Mesendoderm (in vitro differentiated cells): ENCODE data around the gene NIPSNAP2. TPM values are rescaled to one million over a fixed set of nuclear protein-coding genes. Genes with fewer than 3 reads are reported as not detected.

Experiments used
- DNase-seq: peaks from one replicate; pipeline ENCODE4 v3.0.0; 2013
- H2AK5ac ChIP-seq: 2 replicates; pipeline ENCODE4 v1.6.1; 2013; ENCODE audit warnings: low read length, inconsistent platforms
- H2BK120ac ChIP-seq: 2 replicates; pipeline ENCODE4 v1.6.1; 2013; ENCODE audit warnings: low read depth, mild to moderate bottlenecking, low read length, moderate library complexity, mixed read lengths
- H2BK15ac ChIP-seq: replicated peaks from 2 replicates; pipeline ENCODE4 v1.6.1; 2013; ENCODE audit warnings: low read depth, mild to moderate bottlenecking, moderate library complexity
- H2BK5ac ChIP-seq: 2 replicates; pipeline ENCODE4 v1.6.1; 2013; ENCODE audit warnings: low read length, inconsistent platforms
- H3K18ac ChIP-seq: 2 replicates; pipeline ENCODE4 v1.6.1; 2013; ENCODE audit warnings: mild to moderate bottlenecking, low read length, mixed read lengths
- H3K23ac ChIP-seq: one replicate; pipeline ENCODE4 v1.6.1; 2013; ENCODE audit warnings: low read length
- H3K27ac ChIP-seq: 2 replicates; pipeline ENCODE4 v1.5.1; 2013; ENCODE audit warnings: low read depth, mild to moderate bottlenecking, inconsistent platforms, low read length, moderate library complexity
- H3K27me3 ChIP-seq: 2 replicates; pipeline ENCODE4 v1.6.1; 2013; ENCODE audit warnings: low read length, control low read depth, mild to moderate bottlenecking, inconsistent platforms; ENCODE audit not compliant: insufficient read depth, poor library complexity
- H3K36me3 ChIP-seq: 2 replicates; pipeline ENCODE4 v1.6.1; 2013; ENCODE audit warnings: low read length, inconsistent platforms; ENCODE audit not compliant: control insufficient read depth, insufficient read depth
- H3K4ac ChIP-seq: one replicate; pipeline ENCODE4 v1.6.1; 2013; ENCODE audit warnings: low read depth, mild to moderate bottlenecking, low read length, moderate library complexity
- H3K4me1 ChIP-seq: 2 replicates; pipeline ENCODE4 v1.6.1; 2013; ENCODE audit warnings: low read depth, low read length, inconsistent platforms; ENCODE audit not compliant: control insufficient read depth
- H3K4me2 ChIP-seq: 2 replicates; pipeline ENCODE4 v1.6.1; 2013; ENCODE audit warnings: low read length
- H3K4me3 ChIP-seq: 2 replicates; pipeline ENCODE4 v1.5.1; 2013; ENCODE audit warnings: mild to moderate bottlenecking, low read length
- H3K56ac ChIP-seq: one replicate; pipeline ENCODE4 v1.6.1; 2013; ENCODE audit warnings: low read length
- H3K79me1 ChIP-seq: 2 replicates; pipeline ENCODE4 v1.6.1; 2013; ENCODE audit warnings: low read length, inconsistent platforms
- H3K79me2 ChIP-seq: 2 replicates; pipeline ENCODE4 v1.6.1; 2013; ENCODE audit warnings: mild to moderate bottlenecking, low read length; ENCODE audit not compliant: control insufficient read depth, insufficient read depth
- H3K9ac ChIP-seq: 2 replicates; pipeline ENCODE4 v1.6.1; 2013; ENCODE audit warnings: low read length, inconsistent platforms
- H4K5ac ChIP-seq: one replicate; pipeline ENCODE4 v1.6.1; 2013; ENCODE audit warnings: low read length
- H4K8ac ChIP-seq: one replicate; pipeline ENCODE4 v1.6.1; 2013; ENCODE audit warnings: low read depth, mild to moderate bottlenecking, control low read depth, low read length, moderate library complexity
- WGBS: extraction: QIAGEN DNeasy Blood & Tissue Kit; methylation state at CpG from one replicate; pipeline ENCODE4 v1.1.7; 2013; ENCODE audit warnings: low lambda C conversion rate, missing lambda C conversion rate; ENCODE audit not compliant: insufficient coverage; ENCODE audit errors: extremely low coverage; 5-methylcytosine and 5-hydroxymethylcytosine counted together
- polyA plus RNA-seq, 2 experiments: library from polyadenylated mRNA; stranded (reverse); fragments of 200-250 nt; gene quantifications; one replicate each; pipeline ENCODE4 v1.2.3, GENCODE V29; 2013

Gene NIPSNAP2
- 35.5 TPM for polyA plus RNA-seq (2013, experiment 1 of 2)
- polyA plus RNA-seq (2013, experiment 2 of 2), result 36.3 TPM

DNA sequence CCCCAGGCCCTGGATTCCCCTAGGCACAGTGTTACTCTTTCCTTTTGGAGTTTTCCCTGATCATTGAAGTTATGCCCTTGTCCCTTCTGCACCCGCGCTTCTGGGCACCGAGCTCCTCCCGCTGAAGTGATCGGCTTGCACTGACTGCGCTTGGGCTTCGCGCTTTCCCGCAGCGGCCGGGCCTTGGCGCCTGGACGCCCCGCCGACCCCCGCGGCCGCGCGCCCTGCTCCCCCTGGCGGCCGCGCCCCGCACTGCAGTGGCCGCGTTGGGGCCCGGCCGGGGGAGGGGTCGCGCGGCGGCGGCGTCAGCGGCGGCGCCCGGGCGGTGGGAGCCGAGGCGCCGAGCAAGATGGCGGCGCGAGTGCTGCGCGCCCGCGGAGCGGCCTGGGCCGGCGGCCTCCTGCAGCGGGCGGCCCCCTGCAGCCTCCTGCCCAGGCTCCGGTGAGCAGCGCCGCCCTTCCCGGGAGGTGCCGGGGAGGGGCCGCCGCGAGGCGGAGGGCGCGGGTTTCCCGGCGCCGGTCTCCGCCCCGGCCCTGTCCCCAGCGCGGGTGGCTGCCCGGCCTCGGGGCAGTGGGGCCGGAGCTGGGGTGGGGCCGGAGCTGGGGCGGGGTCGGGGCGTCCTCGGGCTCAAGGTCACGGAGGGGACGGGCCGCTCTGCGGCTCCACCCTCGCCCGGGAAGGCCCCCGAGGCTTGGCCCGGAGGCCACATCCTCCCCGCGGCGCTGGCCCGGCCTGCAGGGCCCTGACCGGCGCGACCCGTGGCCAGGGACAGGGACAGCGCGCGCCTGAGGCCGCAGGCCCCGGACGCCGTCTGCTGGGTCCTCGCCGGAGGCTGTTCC, at the start of gene NIPSNAP2:
Gene NIPSNAP2, plus strand, starts transcription at position 325 of the 839 bp plus-strand sequence. Its CDS starts 25 bp downstream, at position 350.
- no peaks in the 10 kb centered on the region for H3K27me3 ChIP-seq
- no peaks in the 10 kb centered on the region for H3K4me1 ChIP-seq
- H2AK5ac ChIP-seq, result no peak within 1 kb of the TSS
- H2BK120ac ChIP-seq, result peak within 1 kb of the TSS; percentile 74
- no peak within 1 kb of the TSS for H2BK15ac ChIP-seq
- H2BK5ac ChIP-seq, result peak within 1 kb of the TSS; percentile 45
- no peak within 1 kb of the TSS for H4K8ac ChIP-seq
- H3K79me1 ChIP-seq, result peaks cover 10% of the 10 kb centered on the region
- peak within 1 kb of the TSS; percentile 74 for H3K4me2 ChIP-seq
- H3K4ac ChIP-seq, result peak within 1 kb of the TSS; percentile 87
- peak within 1 kb of the TSS; percentile 83 for H3K27ac ChIP-seq
- no CpG with 5 or more reads among the region's 105 CpGs for WGBS
- H3K79me2 ChIP-seq, result peaks cover 4% of the 10 kb centered on the region
- peak within 1 kb of the TSS; percentile 87 for H3K4me3 ChIP-seq
- H3K56ac ChIP-seq, result peak within 1 kb of the TSS; percentile 98
- H3K9ac ChIP-seq, result peak within 1 kb of the TSS; percentile 95
- H3K18ac ChIP-seq, result peak within 1 kb of the TSS; percentile 99
- no peak within 1 kb of the TSS for H4K5ac ChIP-seq
- DNase-seq, result peak; percentile 77
- H3K36me3 ChIP-seq, result no peaks in the 10 kb centered on the region
- peak within 1 kb of the TSS; percentile 24 for H3K23ac ChIP-seq

GRCh38 chr7:55917771-55918170, 46.6 kb upstream of the NIPSNAP2 start:
- Histone ChIP-seq H3K4me1 (no peaks in the 10 kb centered on the region), H3K23ac (no peak overlapping the region), H4K5ac (no peak overlapping the region), H3K18ac (no peak overlapping the region), H2AK5ac (no peak overlapping the region), H3K27me3 (no peaks in the 10 kb centered on the region), H2BK120ac (no peak overlapping the region), H3K36me3 (peaks cover 1% of the 10 kb centered on the region), H3K4me2 (no peak overlapping the region), H3K9ac (no peak overlapping the region), H3K4ac (no peak overlapping the region), H3K27ac (no peak overlapping the region), H2BK5ac (no peak overlapping the region), H3K4me3 (no peak overlapping the region), H3K56ac (no peak overlapping the region), H3K79me2 (no peaks in the 10 kb centered on the region), H3K79me1 (no peaks in the 10 kb centered on the region), H2BK15ac (no peak overlapping the region), H4K8ac (no peak overlapping the region)
- WGBS, result no CpG with 5 or more reads among the region's 1 CpG
- DNase-seq, result no peak

GRCh38 chr7:55928006-55928767, 36.2 kb upstream of the NIPSNAP2 start:
- Histone ChIP-seq H3K9ac (no peak overlapping the region), H3K18ac (no peak overlapping the region), H4K8ac (no peak overlapping the region), H2BK5ac (no peak overlapping the region), H3K4me2 (no peak overlapping the region), H3K36me3 (no peaks in the 10 kb centered on the region), H3K4me1 (no peaks in the 10 kb centered on the region), H2BK120ac (no peak overlapping the region), H3K4ac (no peak overlapping the region), H3K79me1 (no peaks in the 10 kb centered on the region), H2BK15ac (no peak overlapping the region), H3K56ac (no peak overlapping the region), H2AK5ac (no peak overlapping the region), H3K23ac (no peak overlapping the region), H3K27me3 (no peaks in the 10 kb centered on the region), H3K79me2 (no peaks in the 10 kb centered on the region), H3K4me3 (no peak overlapping the region), H3K27ac (no peak overlapping the region), H4K5ac (no peak overlapping the region)
- no CpG with 5 or more reads among the region's 5 CpGs for WGBS
- no peak for DNase-seq

DNA sequence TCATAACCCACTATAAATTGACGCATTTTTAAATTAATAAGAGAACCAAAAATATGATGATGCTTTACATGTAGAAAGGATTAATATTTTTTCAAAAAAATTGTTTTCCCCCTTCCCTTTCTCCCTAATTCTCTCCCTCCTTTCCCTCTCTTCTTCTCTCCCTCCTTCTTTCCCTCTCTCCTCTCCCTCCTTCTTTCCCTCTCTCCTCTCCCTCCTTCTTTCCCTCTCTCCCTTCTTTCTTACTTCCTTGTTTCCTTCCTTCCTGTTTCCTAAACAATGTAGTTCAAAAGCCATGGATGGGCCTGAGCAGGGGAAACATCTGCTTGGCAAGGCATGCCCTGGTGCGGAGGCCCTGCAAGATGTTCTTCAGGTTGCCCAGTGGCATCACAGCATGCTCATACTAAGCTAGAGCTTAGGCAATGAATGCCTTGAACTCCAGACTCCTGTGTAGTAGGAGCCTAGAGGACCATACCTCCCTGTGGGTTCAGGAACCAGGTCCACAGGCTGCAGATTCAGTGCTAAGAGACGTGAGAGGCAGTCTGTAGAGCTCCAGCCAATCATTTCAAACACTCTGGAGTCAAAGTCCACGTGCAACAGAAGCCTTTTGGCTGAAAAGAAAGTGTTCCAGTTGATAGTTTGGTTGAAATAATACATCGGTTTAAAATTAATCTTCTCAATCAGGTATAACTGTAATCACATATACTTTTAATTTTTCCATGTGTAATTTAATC, 32.8 kb upstream of the NIPSNAP2 start:
- Histone ChIP-seq H4K5ac (no peak overlapping the region), H3K18ac (no peak overlapping the region), H3K27me3 (no peaks in the 10 kb centered on the region), H3K23ac (no peak overlapping the region), H3K56ac (no peak overlapping the region), H2BK5ac (no peak overlapping the region), H3K4me1 (no peaks in the 10 kb centered on the region), H3K79me1 (no peaks in the 10 kb centered on the region), H3K79me2 (no peaks in the 10 kb centered on the region), H2BK15ac (no peak overlapping the region), H2BK120ac (no peak overlapping the region), H4K8ac (no peak overlapping the region), H3K4me3 (no peak overlapping the region), H3K9ac (no peak overlapping the region), H3K27ac (no peak overlapping the region), H3K4me2 (no peak overlapping the region), H2AK5ac (no peak overlapping the region), H3K36me3 (no peaks in the 10 kb centered on the region), H3K4ac (no peak overlapping the region)
- no peak for DNase-seq
- WGBS, result no CpG with 5 or more reads among the region's 5 CpGs

DNA sequence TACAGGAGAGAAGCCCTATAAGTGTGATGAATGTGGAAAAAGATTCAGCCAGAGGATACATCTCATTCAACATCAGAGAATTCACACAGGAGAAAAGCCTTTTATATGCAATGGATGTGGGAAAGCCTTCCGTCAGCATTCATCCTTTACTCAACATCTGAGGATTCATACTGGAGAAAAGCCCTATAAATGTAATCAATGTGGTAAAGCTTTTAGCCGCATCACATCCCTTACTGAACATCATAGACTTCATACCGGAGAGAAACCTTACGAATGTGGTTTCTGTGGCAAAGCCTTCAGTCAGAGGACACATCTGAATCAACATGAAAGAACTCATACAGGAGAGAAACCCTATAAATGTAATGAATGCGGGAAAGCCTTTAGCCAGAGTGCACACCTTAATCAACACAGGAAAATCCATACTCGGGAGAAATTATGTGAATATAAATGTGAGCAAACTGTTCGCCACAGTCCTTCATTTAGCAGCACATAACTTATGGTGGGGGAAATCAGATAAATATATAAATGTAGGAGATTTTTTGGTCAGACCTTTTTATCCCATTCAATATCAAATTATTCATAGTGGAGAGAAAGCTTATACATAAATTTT, 24.8 kb upstream of the NIPSNAP2 start:
- Histone ChIP-seq H3K27me3 (no peaks in the 10 kb centered on the region), H3K56ac (no peak overlapping the region), H3K9ac (no peak overlapping the region), H3K4me3 (peak overlapping the region; percentile 9), H2BK5ac (no peak overlapping the region), H3K4ac (no peak overlapping the region), H3K4me2 (no peak overlapping the region), H3K27ac (no peak overlapping the region), H3K23ac (no peak overlapping the region), H3K79me1 (no peaks in the 10 kb centered on the region), H2BK15ac (no peak overlapping the region), H2BK120ac (no peak overlapping the region), H2AK5ac (no peak overlapping the region), H3K18ac (no peak overlapping the region), H4K8ac (no peak overlapping the region), H4K5ac (no peak overlapping the region), H3K36me3 (no peaks in the 10 kb centered on the region), H3K79me2 (no peaks in the 10 kb centered on the region), H3K4me1 (no peaks in the 10 kb centered on the region)
- no peak for DNase-seq
- WGBS, result no CpG with 5 or more reads among the region's 7 CpGs
